Prostate gland (tissue), 2 donors: ENCODE results near the gene ITIH2. TPM values are rescaled to one million over a fixed set of nuclear protein-coding genes. Genes with fewer than 3 reads are reported as not detected.

Experiments
- DNase-seq: peaks from one replicate; pipeline ENCODE4 v3.0.0-alpha.2; 2019; ENCODE audit warnings: low spot score
- H3K27ac ChIP-seq, 2 donors: fragments of 200-600 bp; sonication (generic); 2 replicates each; pipeline ENCODE4 v1.5.1; 2017 to 2019
- H3K27me3 ChIP-seq: fragments of 200-600 bp; sonication (generic); replicated peaks from 2 replicates; pipeline ENCODE4 v1.5.1; 2019; ENCODE audit not compliant: insufficient read depth
- H3K36me3 ChIP-seq, 2 donors: fragments of 200-600 bp; sonication (generic); 1 replicate in 1 of 2; 2 replicates in 1 of 2; pipeline versions ENCODE4 v1.5.1 to v1.8.1; 2017 to 2019
- H3K4me1 ChIP-seq: fragments of 200-600 bp; sonication (generic); replicated peaks from 2 replicates; pipeline ENCODE4 v1.5.1; 2019
- H3K4me3 ChIP-seq, 2 donors: fragments of 200-600 bp; sonication (generic); 2 replicates each; pipeline ENCODE4 v1.5.1; 2017 to 2019
- H3K9me3 ChIP-seq: fragments of 200-600 bp; sonication (generic); 2 replicates; pipeline ENCODE4 v1.5.1; 2017
- CTCF ChIP-seq, 4 experiments: fragments of 200-600 bp in 2 of 4; fragments of 450-650 bp in 2 of 4; sonication (generic) in 2 of 4; IDR thresholded peaks; 1 replicate in 3 of 4; 2 replicates in 1 of 4; pipeline ENCODE4 v1.5.1; 2016 to 2019; ENCODE audit warnings: antibody characterized with exemption in 4 of 4, mild to moderate bottlenecking in 2 of 4, moderate library complexity in 2 of 4
- POLR2A ChIP-seq: fragments of 450-650 bp; IDR thresholded peaks from one replicate; pipeline ENCODE4 v1.6.1; 2016; ENCODE audit warnings: antibody characterized with exemption, mild to moderate bottlenecking
- POLR2AphosphoS5 ChIP-seq: sonication (generic); formaldehyde crosslinking; IDR thresholded peaks from one replicate; pipeline ENCODE4 v1.6.1; 2017; ENCODE audit warnings: antibody characterized with exemption
- WGBS: methylation state at CpG from one replicate; pipeline ENCODE4 v1.1.5; 2018; 5-methylcytosine and 5-hydroxymethylcytosine counted together
- intact Hi-C: fragments of 100-400 bp; cut with DNase I; formaldehyde crosslinking; loops from one replicate; pipeline ENCODE4 v1.14.2; 2022
- total RNA-seq, 2 donors: library from RNA; depleted of rRNA; stranded (reverse); fragments of >200 nt; gene quantifications; one replicate each; pipeline ENCODE4 v1.1.0, GENCODE V29; 2016

ITIH2 gene
- total RNA-seq, 2 donors from 2014 or later = not detected

DNA sequence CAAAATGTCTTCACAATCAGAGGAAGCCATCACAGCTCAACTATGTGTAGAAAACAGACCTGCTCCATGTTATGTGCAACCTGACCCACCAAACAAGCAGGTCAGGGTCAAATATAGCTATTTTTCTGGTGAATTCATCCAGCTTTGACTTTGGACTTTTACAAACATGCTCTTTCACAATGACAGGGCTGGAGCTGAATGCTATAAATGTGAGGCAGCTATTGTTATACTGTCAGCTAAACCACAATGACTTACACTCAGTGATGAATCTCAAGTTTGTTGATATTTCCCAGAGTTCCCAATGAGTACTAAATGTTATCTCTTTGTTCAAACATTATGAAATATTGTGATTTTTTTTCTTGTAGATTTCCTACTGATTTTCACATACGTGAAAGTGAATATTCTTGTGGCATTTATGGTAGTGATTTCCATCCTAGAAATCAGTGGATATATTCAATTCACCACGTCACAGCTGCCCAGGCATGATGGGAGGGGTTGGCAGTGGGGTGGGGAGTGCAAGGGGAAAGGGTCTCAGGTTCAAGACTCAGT, 2.5 kb upstream of the ITIH2 start:
- intact Hi-C loops = no loop called here
- H3K36me3 ChIP-seq = no peaks in the 10 kb centered on the region
- no peaks in the 10 kb centered on the region for H3K27me3 ChIP-seq
- no peak for DNase-seq
- H3K4me3 ChIP-seq = no peak overlapping the region
- no peaks in the 10 kb centered on the region for H3K9me3 ChIP-seq
- no peaks in the 10 kb centered on the region for H3K4me1 ChIP-seq
- 22% methylated on average over 2 of the region's 2 CpGs for WGBS
- H3K27ac ChIP-seq = no peak overlapping the region
- TF ChIP-seq CTCF (IDR thresholded peaks at IDR 0.05) (no peak), POLR2A (no peak), POLR2AphosphoS5 (no peak)

- Histone ChIP-seq H3K27ac (no peak overlapping the region), H3K4me1 (no peaks in the 10 kb centered on the region), H3K27me3 (no peaks in the 10 kb centered on the region), H3K9me3 (no peaks in the 10 kb centered on the region), H3K36me3 (no peaks in the 10 kb centered on the region), H3K4me3 (no peak overlapping the region)
- no peak for TF ChIP-seq POLR2AphosphoS5
- no peak for TF ChIP-seq CTCF (IDR thresholded peaks at IDR 0.05)
- no peak for TF ChIP-seq POLR2A
- no peak for DNase-seq
- 84% methylated on average over 8 of the region's 8 CpGs for WGBS
- intact Hi-C loops = no loop called here
Measured at GRCh38 chr10:7701158-7701742, 1.9 kb upstream of the ITIH2 start.

DNA sequence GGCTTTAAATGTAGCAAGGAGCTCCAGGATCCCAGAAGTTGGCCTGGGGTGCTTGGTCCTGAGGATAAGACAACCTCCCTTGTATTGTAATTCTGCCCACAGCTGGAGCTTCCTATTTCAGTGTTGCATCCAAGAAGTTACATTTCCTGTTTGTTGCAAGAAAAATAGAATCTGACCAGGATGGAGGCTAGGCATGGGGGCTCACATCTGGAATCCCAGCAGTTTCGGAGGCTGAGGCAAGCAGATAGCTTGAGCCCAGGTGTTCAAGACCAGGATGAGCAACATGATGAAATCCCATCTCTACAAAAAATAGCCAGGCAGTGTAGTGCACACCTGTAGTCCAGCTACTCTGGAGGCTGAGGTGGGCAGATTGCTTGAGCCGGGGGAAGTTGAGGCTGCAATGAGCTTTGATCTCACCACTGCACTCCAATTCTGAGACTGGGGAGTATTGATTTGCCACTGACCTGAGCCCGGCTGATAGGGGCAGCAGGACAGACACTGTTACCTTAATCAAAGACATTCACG, 766 bp upstream of the ITIH2 start:
- H3K4me3 ChIP-seq = no peak overlapping the region
- H3K27ac ChIP-seq = no peak overlapping the region
- no peaks in the 10 kb centered on the region for H3K27me3 ChIP-seq
- 79% methylated on average over 4 of the region's 4 CpGs for WGBS
- H3K36me3 ChIP-seq = no peaks in the 10 kb centered on the region
- H3K4me1 ChIP-seq = no peaks in the 10 kb centered on the region
- H3K9me3 ChIP-seq = no peaks in the 10 kb centered on the region
- DNase-seq = no peak
- intact Hi-C loops = no loop called here
- TF ChIP-seq CTCF (IDR thresholded peaks at IDR 0.05) (no peak), POLR2AphosphoS5 (no peak), POLR2A (no peak)

- WGBS = 73% methylated on average over 8 of the region's 8 CpGs
- intact Hi-C loops = no loop called here
- H3K27me3 ChIP-seq = no peaks in the 10 kb centered on the region
- H3K27ac ChIP-seq = no peak overlapping the region
- no peaks in the 10 kb centered on the region for H3K9me3 ChIP-seq
- H3K4me1 ChIP-seq = no peaks in the 10 kb centered on the region
- H3K4me3 ChIP-seq = no peak overlapping the region
- H3K36me3 ChIP-seq = no peaks in the 10 kb centered on the region
- DNase-seq = no peak
- TF ChIP-seq POLR2A (no peak), CTCF (IDR thresholded peaks at IDR 0.05) (no peak), POLR2AphosphoS5 (no peak)
Measured at GRCh38 chr10:7704071-7705016, 1.2 kb downstream of the ITIH2 start.
